ENCODE data around the gene VSIG10L2.

The VSIG10L2 gene

GRCh38 chr11:125947419-125948277 lies 1.8 kb downstream of the VSIG10L2 start:
- DNase-seq (ENCODE audit: low read depth in 2 of 2): no peak

GRCh38 chr11:125948278-125949051 lies 2.6 kb downstream of the VSIG10L2 start:
- no peak for DNase-seq (ENCODE audit: low read depth in 2 of 2)

GRCh38 chr11:125949271-125950177 lies 3.7 kb downstream of the VSIG10L2 start:
- no peak for DNase-seq (ENCODE audit: low read depth in 2 of 2)

GRCh38 chr11:125950178-125950490 lies 4.3 kb downstream of the VSIG10L2 start:
- no peak for DNase-seq (ENCODE audit: low read depth in 2 of 2)

- DNase-seq (ENCODE audit: low read depth in 2 of 2): no peak
Observed at GRCh38 chr11:125950696-125951651, 5.1 kb downstream of the VSIG10L2 start.

GRCh38 chr11:125951731-125952130 lies 5.9 kb downstream of the VSIG10L2 start:
- DNase-seq (ENCODE audit: low read depth in 2 of 2): no peak

GRCh38 chr11:125952559-125952958 lies 6.7 kb downstream of the VSIG10L2 start:
- DNase-seq (ENCODE audit: low read depth in 2 of 2): no peak

- no peak for DNase-seq (ENCODE audit: low read depth in 2 of 2)
Observed at GRCh38 chr11:125952973-125953372, 7.1 kb downstream of the VSIG10L2 start.

- DNase-seq (ENCODE audit: low read depth in 2 of 2): no peak
Observed at GRCh38 chr11:125953401-125953935, 7.6 kb downstream of the VSIG10L2 start.

GRCh38 chr11:125954123-125954944 lies 8.5 kb downstream of the VSIG10L2 start:
- DNase-seq (ENCODE audit: low read depth in 2 of 2): no peak

- DNase-seq (ENCODE audit: low read depth in 2 of 2): no peak
Observed at GRCh38 chr11:125954945-125955640, 9.2 kb downstream of the VSIG10L2 start.

GRCh38 chr11:125955856-125956255 lies 10.0 kb downstream of the VSIG10L2 start:
- DNase-seq (ENCODE audit: low read depth in 2 of 2): no peak

GRCh38 chr11:125956391-125957134 lies 10.7 kb downstream of the VSIG10L2 start:
- DNase-seq (ENCODE audit: low read depth in 2 of 2): no peak

- no peak for DNase-seq (ENCODE audit: low read depth in 2 of 2)
Observed at GRCh38 chr11:125957618-125958332, 11.9 kb downstream of the VSIG10L2 start.

- DNase-seq (ENCODE audit: low read depth in 2 of 2): no peak
Observed at GRCh38 chr11:125958872-125959400, 13.1 kb downstream of the VSIG10L2 start.

GRCh38 chr11:125959511-125959910 lies 13.7 kb downstream of the VSIG10L2 start:
- DNase-seq (ENCODE audit: low read depth in 2 of 2): no peak

GRCh38 chr11:125959931-125960330 lies 14.1 kb downstream of the VSIG10L2 start:
- no peak for DNase-seq (ENCODE audit: low read depth in 2 of 2)
